ENCODE data around the gene ISYNA1.

The ISYNA1 gene

DNA sequence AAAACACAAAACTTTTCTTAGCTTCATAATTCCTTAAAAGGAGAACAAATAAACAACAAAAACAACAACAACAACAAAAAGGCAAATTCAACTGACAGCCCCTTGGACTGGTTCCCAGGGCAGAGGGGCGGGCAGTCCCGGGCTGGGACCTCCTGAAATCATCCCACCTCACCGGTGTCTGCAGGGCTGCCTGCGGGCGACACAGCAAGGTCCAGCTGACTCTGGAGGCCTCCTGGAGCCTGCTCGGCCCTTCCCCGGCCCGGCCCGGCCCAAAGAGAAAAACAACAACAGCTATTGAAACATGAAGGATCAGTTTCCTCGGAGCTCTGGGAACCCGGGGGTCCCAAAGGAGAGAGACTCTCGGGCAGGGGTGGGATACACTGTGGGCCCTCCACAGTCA is 5.0 kb upstream of the ISYNA1 start:
- no peak for DNase-seq

DNA sequence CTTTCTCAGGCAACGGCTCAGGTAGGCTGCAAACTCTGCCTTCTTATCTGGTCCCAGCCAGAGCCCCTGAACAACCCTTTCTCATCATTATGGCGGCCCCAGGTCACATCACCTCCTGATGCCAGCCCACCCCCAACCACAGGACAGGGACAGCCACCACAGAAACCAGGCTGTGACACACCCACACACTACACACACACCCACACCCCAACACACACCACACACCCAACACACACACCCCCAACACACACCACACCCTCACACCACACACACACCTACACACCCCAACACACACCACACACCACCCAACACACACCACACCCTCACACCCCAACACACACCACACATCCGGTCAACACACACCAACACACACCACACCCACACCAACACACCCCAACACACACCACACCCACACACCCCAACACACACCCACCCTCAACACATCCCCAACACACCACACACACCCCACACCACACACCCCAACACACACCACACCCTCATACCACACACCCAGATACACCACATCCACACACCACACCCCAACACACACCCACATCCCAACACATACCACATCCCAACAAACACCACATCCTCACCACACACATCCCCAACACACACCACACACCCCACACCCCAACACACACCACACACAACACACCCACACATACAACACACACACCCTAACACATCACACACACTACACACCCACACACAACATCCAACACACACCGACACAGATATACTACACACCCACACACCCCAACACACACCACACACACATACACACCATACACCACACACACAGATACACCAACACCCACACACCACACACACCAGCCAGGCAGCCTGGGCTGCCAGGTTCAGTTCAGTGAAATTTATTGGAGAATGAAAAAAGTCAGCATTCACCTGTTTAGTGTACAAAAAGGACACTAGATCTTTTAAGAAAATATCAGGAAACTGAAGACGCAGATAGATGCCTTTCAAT is 4.2 kb upstream of the ISYNA1 start:
- DNase-seq, result no peak

DNA sequence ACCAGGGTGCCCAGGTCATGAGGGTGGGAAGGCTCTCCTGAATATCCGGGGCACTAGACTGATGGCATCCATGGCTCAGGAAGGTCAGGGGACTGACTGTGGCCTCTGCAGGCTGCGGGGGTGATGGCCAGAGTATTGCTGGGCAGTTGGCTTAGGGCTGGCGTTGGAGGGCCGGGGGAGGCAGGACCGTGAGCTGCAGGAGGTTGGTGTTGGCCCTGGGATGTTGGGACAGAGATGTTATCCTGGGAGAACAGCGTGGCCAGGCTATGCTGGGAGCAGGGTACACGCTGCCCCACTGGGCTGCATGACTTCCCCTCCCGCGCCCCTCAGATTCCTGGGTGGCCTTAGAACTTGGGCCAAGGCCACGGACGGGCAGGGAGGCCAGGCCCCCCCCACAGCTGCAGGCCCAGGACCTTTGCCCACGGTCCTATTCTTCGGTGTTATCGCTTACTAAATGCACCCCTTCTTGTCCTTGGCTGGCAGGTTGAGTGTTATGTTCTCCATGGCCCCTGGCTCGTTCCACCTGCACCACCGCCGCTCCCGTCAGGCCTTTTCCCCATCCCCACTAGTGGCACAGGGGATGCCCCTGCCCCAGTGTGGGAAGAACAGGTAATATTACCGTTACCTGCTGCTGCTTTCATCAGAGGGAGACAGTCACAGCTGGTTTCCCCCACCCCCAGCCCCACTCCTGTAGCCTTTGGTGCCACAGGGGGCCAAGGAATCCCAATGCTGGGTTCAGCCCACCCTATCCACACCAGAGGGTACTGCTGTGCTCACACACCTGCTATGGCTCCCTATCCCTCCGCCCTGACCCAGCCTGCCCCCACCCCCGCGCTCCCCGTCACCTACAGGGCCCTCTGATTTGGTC is 3.2 kb upstream of the ISYNA1 start:
- DNase-seq, result no peak

DNA sequence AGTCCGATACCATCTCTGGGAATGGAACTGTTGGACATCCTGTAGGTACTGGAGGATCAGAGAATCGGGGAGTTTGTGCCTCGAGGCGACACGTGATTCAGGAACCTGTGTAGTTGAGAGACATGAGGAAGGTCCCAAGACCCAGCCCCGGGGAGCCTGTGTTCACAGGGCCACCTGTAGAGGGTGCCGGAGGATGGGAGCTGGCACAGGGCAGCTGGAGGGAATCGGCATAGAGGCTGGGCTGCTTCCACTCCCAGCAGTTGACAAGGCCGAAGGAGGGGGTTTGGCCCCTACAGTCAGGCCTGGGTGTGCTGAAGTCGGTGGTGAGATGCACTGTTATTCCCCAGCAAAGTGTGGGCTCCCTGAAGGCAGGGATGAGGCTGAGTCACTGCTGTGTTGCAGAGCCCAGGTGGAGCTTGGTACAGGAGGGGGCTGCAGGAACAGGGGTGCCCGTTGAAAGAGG is 2.5 kb upstream of the ISYNA1 start:
- DNase-seq, result peak; percentile 29

DNA sequence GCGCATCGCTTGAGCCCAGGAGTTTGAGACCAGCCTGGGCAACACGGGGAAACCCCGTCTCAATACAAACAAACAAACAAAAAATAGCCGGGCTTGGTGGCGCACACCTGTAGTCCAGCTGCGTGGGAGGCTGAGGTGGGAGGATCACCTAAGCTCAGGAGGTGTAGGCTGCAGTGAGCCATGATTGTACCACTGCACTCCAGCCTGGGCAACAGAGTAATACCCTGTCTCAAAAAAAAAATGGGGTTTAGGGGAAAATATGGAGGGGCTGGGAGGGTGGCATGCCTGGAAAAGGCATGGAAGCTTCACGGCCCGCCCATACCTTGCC is 1.9 kb upstream of the ISYNA1 start:
- DNase-seq, result no peak

DNA sequence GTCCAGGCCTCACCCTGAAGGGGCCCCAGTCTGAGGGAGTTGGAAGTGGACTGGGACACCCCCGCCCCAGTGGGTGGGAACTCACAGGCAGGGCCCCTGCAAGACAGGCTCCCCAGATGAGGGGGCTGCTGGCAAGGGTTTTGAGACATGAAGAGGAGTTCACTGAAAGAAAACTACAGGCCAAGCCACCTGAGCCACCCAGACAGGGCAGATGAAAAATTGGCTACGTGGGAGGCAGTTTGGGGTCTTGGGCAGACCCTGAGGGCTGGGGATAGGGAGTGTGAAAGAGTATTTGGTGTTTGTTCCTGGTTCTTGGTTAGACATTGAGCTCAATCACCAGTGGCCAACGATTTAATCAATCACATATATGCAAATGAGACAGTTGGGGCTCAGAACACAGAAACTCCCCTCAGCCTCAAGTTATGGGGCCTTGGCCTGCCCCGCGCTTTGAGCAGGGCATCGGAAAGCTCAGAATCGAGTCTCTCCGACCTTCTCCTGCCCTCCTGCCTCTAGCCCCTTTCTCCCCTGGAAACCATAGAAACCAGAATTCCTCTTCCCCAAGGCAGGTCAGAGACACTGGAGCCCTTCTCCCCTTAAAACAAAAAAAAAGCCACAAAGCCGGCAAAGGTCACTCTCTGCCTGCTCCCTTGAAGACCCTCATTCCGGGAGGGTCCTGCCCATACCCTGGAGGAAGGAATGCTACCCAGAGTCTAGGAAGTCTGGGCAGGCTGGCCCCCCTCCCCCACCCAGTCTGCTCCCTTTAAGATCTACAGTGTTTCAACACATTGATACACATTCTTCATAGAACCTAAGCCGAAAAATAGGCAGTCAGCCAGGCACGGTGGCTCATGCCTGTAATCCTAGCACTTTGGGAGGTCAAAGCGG is 1.3 kb upstream of the ISYNA1 start:
- DNase-seq, result no peak

DNA sequence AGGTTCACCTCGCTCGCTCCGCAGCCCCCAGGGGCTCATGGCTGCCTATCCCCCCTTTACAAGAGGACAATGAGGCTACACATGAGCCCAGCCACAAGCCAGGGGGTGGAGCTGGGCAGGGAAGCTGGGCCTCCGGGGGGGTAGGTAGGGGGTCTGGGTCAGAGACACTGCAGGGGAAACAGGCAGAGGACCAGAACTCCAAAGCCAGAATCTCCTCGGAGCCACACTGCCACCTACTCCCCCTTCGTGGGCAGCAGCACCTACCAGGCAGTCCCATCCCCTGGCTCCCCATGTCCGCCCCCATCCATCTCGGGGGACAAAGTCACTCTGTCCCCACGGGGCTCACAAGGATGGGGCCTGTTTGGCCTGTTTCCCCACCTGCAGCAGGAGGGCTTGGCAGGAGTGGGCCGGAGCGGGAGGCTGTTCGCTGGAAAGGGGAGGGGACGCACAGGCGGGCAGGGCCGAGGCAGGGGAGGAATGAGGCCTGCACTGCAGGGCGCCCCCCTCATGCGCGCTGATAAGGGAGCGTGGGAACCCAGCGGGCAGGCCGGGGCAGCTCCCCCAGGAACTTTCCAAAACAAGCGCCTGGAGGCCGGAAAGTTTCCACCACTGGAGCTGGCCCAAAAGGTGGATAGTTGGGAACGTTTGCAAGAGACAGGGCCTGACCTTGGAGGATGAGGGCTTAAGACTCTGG is 545 bp upstream of the ISYNA1 start:
- no peak for DNase-seq

DNA sequence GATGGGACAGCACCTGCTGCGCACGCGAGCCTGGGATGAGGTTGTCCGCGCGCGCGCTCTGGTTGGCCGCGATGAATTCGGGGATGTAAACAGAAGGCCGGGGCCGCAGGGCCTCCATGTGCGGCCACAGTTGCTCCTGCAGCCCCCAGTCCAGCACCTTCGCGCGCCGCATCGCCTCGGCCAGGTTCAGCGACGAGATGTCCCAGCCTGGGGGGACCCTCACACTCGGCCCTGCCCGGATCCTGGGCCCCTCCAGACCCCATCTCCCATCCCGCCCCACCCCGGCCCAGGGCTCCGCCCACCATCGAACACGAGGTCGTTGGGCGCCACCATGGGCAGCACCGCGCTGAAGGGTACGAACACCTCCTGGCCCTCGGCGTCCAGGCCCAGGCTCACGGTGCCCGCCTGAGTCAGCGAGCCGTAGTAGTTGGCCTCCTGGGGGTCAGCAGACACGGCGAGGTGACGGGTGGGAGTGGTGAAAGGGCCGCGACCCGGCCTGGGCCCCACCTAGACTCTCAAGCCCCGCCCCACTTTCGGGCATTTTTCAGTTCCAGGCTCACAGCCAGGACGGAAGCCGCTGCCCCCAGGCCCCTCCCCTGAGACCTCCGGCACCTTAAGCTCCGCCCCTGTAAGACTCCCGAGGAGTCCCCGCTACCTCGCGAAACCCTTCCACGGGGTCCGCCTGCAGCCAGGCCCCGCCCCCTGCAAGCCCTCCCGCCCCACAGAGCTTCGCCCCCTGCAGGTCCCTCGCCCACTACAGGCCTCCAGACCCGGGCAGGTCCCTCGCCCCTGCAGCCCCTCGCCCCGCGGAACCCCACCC is 1.1 kb downstream of the ISYNA1 start:
- peak; percentile 79 for DNase-seq

DNA sequence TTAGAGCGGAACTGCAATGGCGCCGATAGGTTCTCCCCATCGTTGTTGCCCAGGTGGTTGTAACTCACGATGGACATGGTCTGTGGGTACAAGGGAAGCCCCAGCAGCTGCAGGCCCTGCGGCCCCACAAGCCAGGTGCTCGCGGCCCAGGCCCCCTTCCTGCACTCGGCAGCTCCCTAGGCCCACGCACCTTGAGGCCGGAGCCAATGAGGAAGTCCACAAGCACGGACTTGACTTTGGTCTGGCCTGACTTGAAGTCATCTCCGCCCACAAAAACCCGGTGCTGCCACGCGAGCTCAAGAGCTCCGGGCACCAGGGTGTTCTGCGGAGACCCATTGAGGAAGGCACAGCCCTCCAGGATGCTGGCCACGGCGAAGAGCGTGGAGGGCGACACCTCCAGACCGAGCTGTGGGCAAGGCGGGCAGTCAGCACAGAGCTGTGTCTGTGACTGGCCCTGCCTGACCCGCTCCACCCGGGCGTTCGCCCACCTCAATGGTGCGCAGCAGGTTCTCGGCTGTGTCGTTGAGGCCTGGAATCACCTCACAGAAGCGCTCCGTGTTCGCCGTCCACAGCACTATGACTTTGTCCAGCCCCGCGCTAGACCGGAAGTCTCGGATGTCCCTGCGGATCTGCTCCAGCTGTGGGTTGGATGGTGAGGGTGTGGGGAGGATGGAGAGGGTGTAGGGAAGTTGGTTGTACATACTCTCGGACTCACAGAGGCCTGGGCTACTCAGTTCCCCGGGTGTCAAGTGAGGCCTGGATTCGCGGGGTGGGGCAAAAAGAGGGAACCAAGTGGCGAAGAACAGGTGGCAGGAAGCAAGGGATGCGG is 1.9 kb downstream of the ISYNA1 start:
- DNase-seq, result no peak

DNA sequence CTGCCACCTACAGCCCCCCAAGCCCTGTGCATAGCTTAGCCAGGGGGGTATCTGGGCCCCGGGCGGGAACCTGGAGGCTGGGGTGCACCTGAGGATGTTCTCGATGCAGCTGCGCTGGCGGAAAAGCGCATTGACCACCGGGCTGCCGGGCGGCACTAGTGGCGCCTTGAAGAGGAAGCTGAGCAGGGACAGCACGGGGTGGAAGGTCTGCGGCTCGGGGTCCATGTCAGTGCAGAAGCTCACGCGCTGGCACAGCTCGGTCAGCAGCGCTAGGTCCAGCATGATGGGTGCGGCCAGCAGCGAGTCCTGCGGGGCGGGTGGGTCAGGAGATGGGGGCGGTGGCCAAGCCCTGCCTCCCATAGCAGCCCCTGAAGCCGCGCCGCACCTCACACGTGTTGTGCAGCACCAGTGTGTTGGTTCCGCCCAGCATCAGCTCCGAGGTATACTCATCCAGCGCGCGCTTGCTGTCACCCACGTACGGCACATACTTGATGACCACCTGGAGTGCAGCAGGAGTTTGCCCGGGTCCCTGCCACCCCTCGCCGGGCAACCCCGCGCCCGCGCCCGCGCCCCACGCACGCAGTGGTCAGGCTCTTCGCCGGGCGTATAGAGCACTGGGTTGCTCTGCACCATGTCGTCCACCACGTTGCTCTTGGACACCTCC is 2.6 kb downstream of the ISYNA1 start:
- no peak for DNase-seq

DNA sequence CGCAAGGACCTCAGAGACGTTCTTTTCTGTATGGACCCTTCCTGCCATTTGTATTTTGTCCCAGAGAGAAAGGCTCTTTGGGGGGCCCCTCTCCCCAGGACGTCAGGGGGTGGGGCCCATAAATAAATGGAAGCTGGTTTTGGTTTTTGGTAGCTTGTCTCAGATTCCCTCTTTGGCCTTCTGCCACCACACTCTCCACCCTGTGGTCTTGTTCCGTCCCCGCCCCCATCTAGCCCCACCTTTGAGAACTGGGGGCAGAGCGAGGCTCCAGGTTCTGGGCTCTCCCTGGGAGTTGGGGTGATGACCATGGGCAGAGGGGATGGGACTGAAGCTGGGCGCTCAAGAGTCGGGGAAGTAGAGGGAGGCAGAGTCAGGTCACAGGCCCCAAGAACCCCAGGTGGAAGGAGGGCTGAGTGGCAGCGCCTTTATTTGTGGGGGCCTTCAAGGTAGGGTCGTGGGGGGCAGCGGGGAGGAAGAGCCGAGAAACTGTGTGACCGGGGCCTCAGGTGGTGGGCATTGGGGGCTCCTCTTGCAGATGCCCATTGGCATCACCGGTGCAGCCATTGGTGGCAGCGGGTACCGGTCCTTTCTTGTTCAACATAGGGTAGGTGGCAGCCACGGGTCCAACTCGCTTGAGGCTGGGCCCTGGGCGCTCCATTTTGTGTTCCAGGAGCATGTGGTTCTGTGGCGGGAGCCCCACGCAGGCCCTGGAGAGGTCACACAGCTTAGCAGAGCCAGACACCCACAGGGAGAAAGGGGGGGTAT is 3.3 kb downstream of the ISYNA1 start:
- DNase-seq, result no peak

DNA sequence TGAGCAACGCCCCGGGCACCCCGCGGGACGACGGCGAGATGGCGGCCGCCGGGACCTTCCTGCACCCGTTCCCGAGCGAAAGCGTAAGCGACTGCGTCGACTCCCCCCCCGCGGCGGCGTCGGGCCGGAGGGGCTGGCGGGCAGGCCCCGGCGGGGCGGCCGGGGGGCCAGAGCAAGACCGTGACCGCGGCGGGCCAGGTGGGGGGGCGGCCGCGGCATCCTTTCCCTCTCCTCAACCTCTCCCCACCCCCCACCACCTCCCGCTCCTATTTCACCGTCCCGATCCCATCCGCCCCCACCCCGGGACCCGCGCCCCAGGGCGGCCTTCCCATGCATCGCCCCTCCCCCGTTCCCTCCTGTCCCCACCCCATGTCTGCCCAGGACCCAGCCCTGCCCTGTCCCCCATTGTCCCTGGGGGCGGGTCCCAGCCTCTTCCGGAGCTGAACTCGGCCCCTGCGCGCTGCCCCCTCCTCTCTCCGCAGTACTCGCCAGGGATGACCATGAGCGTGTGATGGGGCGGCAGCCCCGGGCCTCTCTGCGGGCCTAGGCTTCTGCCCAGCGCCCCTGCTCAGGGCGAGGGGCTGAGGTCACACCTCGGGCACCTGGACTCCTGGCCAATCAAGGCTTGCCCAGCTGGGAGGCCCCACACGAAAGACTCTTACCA is 4.1 kb downstream of the ISYNA1 start:
- no peak for DNase-seq

DNA sequence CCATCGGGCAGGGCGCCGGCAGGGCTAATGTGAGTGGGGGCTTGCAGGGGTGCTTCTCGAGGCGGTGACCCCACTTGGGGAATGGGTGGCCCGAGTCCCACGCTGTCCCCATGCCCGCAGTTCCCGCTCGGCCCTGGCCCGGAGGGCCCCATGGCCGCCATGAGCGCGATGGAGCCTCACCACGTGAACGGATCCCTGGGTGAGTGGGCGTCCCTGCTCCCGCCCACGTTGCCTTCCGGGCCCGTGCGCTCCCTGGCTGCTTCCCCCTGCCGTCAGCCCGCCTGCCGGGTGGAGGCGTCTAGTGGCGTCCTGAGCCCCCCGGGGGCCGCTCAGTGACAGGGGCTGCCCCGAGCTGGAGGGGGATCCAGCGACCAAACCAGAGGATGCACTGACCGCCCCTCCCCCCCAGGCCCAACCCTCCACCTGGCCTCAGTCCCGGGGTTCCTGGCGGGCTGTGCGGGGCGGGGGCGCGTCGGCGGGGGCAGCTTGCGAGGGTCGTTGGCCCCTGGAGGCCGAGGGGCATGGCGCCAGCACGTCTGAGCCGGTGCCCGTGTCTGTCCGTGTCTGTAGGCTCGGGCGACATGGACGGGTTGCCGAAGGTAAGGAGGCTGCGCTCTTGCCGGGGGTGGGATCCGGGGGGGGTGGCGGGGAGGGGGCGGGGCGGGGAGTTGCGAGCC is 4.8 kb downstream of the ISYNA1 start:
- no peak for DNase-seq

DNA sequence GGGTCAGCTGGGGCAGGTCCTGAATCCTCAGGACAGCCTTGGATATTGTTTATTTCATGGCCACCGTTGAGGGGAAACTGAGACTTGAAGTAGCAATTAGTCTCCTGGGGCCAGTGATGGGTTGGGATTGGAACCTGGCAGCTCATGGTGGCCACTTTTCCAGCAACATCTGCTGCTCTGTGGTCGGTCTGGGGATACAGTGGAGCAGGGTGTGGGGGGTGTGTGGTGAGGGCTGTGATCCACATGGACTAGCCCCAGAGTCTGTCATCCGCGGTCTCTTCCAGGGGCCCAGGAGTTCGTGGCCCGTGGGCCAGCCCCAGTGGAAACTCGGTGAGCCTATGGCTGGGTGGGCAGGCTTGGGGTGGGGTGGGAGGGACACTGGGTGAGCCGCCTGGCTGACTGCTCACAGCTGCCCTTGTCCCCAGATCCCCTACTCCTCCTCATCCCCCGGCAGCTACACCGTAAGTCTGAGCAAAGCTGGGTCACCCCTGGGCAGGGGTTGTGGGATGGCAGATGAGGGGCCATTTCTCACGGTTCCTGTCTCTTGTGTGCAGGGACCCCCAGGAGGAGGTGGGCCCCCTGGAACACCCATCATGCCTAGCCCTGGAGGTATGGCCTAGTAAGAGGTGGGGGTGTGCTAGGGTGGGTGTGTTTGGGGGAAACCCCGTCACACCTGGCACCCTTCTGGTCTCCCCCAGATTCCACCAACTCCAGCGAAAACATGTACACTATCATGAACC is 5.5 kb downstream of the ISYNA1 start:
- no peak for DNase-seq

DNA sequence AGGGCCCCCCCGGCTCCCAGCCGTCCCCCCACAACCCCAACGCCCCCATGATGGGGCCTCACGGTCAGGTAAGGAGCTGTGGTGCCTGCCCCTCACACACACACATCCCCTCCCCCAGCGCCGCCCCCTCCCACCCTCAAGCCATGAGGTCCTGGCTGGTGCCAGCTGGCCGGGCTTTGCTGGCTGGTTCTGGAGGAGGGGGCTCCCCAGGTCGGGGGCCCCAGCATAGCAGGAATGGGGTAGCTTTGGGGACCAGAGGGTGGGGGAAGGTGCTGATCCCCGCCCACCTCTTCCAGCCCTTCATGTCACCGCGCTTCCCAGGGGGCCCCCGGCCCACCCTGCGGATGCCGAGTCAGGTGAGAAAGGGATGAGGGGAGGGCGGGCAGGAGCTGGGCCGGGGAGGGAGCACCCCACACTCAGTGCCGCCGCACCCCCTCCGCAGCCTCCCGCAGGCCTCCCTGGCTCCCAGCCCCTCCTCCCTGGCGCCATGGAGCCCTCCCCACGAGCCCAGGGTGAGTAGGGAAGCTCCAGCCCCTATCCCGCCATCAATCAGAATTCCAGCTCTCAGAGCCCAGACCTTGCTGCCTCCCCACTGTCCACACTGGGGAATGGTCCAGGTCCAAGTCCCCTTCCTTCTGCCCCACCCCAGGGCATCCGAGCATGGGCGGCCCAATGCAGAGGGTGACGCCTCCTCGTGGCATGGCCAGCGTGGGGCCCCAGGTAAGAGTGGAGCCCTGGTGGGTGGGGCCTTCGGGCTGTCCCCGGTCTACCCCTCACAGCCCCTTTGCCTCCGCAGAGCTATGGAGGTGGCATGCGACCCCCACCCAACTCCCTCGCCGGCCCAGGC is 6.4 kb downstream of the ISYNA1 start:
- DNase-seq, result no peak
